ENCODE measurements around the gene MACROH2A2. TPM values are rescaled to one million over a fixed set of nuclear protein-coding genes. Genes with fewer than 3 reads are reported as not detected.
A peak's percentile ranks its signal among the peaks of the same experiment; 100 is the strongest.

Gene MACROH2A2
- total RNA-seq, 2 experiments from 2014 or later, result 2.2 TPM

DNA sequence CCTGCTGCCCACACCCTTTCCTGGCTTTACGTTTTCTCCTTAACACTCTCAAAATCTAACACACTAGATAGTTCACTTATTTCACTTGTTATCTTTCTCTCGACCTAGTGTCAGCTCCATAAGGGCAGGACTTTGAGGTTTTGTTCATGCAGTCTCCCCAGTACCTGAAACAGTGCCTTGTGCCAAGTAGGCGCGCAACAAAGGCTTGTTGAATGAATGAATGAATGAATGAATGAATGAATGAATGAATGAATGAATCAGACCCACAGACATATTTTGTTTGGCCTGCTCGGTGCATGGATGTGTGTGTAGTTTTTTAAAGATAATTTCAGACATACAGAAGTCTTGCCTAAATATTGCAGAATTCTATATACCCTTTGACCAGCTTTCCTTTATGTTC lies 87.7 kb downstream of the MACROH2A2 start:
- no peak for ATAC-seq (ENCODE audit: poor library complexity)
- peaks cover 20% of the 10 kb centered on the region for H3K36me3 Mint-ChIP-seq (ENCODE audit: low read depth)
- no peaks in the 10 kb centered on the region for H3K9me3 Mint-ChIP-seq
- Histone ChIP-seq H3K9me3 (ENCODE audit: control insufficient read depth in 1 of 2, insufficient read depth in 1 of 2, low read length in 2 of 2) (no peaks in the 10 kb centered on the region), H3K27me3 (ENCODE audit: control insufficient read depth in 1 of 2, insufficient read depth in 2 of 2, low read length in 2 of 2) (no peaks in the 10 kb centered on the region), H3K4me1 (ENCODE audit: insufficient read depth, low read length) (peaks cover 21% of the 10 kb centered on the region), H3K36me3 (ENCODE audit: insufficient read depth, low read length) (peaks cover 13% of the 10 kb centered on the region), H3K27ac (ENCODE audit: low read depth in 1 of 2, low read length in 2 of 2) (no peak overlapping the region), H3K4me3 (ENCODE audit: low read length) (no peak overlapping the region)
- TF ChIP-seq, protein P1, sequence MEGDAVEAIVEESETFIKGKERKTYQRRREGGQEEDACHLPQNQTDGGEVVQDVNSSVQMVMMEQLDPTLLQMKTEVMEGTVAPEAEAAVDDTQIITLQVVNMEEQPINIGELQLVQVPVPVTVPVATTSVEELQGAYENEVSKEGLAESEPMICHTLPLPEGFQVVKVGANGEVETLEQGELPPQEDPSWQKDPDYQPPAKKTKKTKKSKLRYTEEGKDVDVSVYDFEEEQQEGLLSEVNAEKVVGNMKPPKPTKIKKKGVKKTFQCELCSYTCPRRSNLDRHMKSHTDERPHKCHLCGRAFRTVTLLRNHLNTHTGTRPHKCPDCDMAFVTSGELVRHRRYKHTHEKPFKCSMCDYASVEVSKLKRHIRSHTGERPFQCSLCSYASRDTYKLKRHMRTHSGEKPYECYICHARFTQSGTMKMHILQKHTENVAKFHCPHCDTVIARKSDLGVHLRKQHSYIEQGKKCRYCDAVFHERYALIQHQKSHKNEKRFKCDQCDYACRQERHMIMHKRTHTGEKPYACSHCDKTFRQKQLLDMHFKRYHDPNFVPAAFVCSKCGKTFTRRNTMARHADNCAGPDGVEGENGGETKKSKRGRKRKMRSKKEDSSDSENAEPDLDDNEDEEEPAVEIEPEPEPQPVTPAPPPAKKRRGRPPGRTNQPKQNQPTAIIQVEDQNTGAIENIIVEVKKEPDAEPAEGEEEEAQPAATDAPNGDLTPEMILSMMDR (IDR thresholded peaks at IDR 0.05), result no peak
- DNase-seq, result no peak
- intact Hi-C loops (cut with DNase I, micrococcal nuclease), result loop anchor here in 1 of 2 experiments (10.0 kb wide), 3 partner anchors 175 to 675 kb away; partner anchors contain the start of gene SGPL1
- ChIA-PET POLR2A (no interaction called here), CTCF (no interaction called here)
- peaks cover 33% of the 10 kb centered on the region for H3K4me1 Mint-ChIP-seq (ENCODE audit: low read depth)
- no peaks in the 10 kb centered on the region for H3K27me3 Mint-ChIP-seq
- no peak overlapping the region for H3K4me3 Mint-ChIP-seq
- H3K27ac Mint-ChIP-seq, result no peak overlapping the region

DNA sequence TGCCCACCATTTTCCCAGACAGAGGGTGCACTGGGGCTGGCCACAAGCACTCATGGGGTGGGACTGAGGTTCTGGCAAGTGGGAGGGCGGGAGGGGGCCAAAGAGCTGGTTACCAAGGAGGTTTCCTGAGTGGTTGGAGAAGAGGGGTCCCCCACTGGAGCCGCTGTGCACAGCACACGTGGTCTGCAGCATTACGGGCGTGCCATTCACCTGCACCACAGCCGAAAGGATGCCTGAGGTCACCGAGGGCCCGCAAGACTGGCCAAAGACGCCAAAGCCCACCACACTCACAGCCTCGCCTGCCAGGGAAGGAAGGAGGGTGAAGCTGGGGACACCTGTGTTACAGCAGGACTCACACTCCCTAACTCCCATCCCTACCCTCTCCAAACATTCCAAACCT lies 89.9 kb downstream of the MACROH2A2 start:
- Mint-ChIP-seq H3K4me3 (no peak overlapping the region), H3K36me3 (ENCODE audit: low read depth) (peaks cover 25% of the 10 kb centered on the region), H3K4me1 (ENCODE audit: low read depth) (peaks cover 42% of the 10 kb centered on the region), H3K27ac (no peak overlapping the region), H3K9me3 (no peaks in the 10 kb centered on the region), H3K27me3 (no peaks in the 10 kb centered on the region)
- H3K9me3 ChIP-seq (ENCODE audit: control insufficient read depth in 1 of 2, insufficient read depth in 1 of 2, low read length in 2 of 2), result no peaks in the 10 kb centered on the region
- no peak overlapping the region for H3K27ac ChIP-seq (ENCODE audit: low read depth in 1 of 2, low read length in 2 of 2)
- TF ChIP-seq, protein P1 (IDR thresholded peaks at IDR 0.05), result no peak
- H3K4me1 ChIP-seq (ENCODE audit: insufficient read depth, low read length), result peaks cover 32% of the 10 kb centered on the region
- no peak for ATAC-seq (ENCODE audit: poor library complexity)
- H3K4me3 ChIP-seq (ENCODE audit: low read length), result no peak overlapping the region
- no peaks in the 10 kb centered on the region for H3K27me3 ChIP-seq (ENCODE audit: control insufficient read depth in 1 of 2, insufficient read depth in 2 of 2, low read length in 2 of 2)
- intact Hi-C loops (cut with DNase I, micrococcal nuclease), result loop anchor here in 1 of 2 experiments (10.0 kb wide), 3 partner anchors 178 to 672 kb away; partner anchors contain the start of gene SGPL1
- H3K36me3 ChIP-seq (ENCODE audit: insufficient read depth, low read length), result peaks cover 13% of the 10 kb centered on the region
- DNase-seq, result no peak
- POLR2A ChIA-PET, result interaction anchor here (0.6 kb wide), 1 partner anchor 261 kb away, joined by 3 read pairs; the partner anchor contains the start of gene EIF4EBP2
- CTCF ChIA-PET, result no interaction called here

DNA sequence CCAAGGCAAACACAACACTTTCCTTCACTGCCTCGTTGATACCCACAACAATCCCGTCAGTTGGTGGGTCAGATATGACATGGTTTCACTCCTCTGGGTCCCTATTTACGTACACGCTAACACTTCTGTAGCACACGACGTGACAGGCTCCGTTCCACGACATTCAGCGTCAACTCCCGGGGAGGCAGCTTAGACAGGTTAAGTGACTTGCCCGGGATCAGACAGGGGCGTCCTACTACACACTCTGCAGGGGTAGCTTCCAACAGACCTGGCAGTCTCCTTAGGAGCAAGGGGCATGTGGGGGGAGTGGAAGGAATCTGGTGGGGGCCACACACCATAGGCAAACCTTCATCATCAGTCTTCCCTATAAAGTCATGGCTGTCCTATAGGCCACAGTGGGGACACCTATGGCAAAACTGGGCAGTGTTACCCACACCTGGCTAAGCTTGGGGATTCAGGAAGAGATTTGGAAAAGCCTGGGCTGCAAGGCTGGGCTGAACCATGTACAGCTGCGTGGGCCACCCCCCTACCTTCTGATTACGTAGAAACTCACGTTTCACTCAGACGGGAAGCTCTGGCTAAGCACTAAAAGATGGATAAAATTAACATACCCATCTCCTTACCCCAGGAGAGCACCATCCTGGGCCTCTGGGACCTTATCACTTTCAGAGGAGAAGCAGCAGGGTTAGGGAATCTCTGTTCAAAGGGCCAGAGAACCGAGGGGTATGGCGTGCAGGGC lies 91.9 kb downstream of the MACROH2A2 start:
- Mint-ChIP-seq H3K4me3 (peak overlapping the region; percentile 88), H3K4me1 (ENCODE audit: low read depth) (peaks cover 42% of the 10 kb centered on the region), H3K9me3 (no peaks in the 10 kb centered on the region), H3K36me3 (ENCODE audit: low read depth) (peaks cover 21% of the 10 kb centered on the region), H3K27me3 (no peaks in the 10 kb centered on the region), H3K27ac (peak overlapping the region; percentile 91)
- H3K4me3 ChIP-seq (ENCODE audit: low read length), result peak overlapping the region; percentile 82
- H3K36me3 ChIP-seq (ENCODE audit: insufficient read depth, low read length), result peaks cover 17% of the 10 kb centered on the region
- H3K27me3 ChIP-seq (ENCODE audit: control insufficient read depth in 1 of 2, insufficient read depth in 2 of 2, low read length in 2 of 2), result no peaks in the 10 kb centered on the region
- intact Hi-C loops (cut with DNase I, micrococcal nuclease), result loop anchor here (2.0 to 10.0 kb wide), 7 partner anchors 28 to 670 kb away; partner anchors contain the start of genes EIF4EBP2 (in 1 of the 2), PPA1 (in 1 of the 2) and SGPL1 (in 1 of the 2)
- ChIA-PET CTCF (interaction anchor here (1.2 to 4.0 kb wide), 5 partner anchors 11 to 235 kb away, joined by 4 to 64 read pairs (median 4); partner anchors contain the start of genes AIFM2 and SAR1A), POLR2A (interaction anchor here (1.1 to 3.5 kb wide), 4 partner anchors 19 to 260 kb away, joined by 3 to 138 read pairs (median 41); partner anchors contain the start of genes EIF4EBP2 and SAR1A)
- TF ChIP-seq, protein P1 (IDR thresholded peaks at IDR 0.05), result no peak
- no peak overlapping the region for H3K27ac ChIP-seq (ENCODE audit: low read depth in 1 of 2, low read length in 2 of 2)
- H3K4me1 ChIP-seq (ENCODE audit: insufficient read depth, low read length), result peaks cover 32% of the 10 kb centered on the region
- no peak for DNase-seq
- H3K9me3 ChIP-seq (ENCODE audit: control insufficient read depth in 1 of 2, insufficient read depth in 1 of 2, low read length in 2 of 2), result no peaks in the 10 kb centered on the region
- no peak for ATAC-seq (ENCODE audit: poor library complexity)
